ENCODE results near the gene PIGV.
"Not testable (repeated sequence)": the region's sequence is repeated elsewhere in the genome, so short reads cannot be mapped to it uniquely, and the experiment has no call there.

Gene PIGV

DNA sequence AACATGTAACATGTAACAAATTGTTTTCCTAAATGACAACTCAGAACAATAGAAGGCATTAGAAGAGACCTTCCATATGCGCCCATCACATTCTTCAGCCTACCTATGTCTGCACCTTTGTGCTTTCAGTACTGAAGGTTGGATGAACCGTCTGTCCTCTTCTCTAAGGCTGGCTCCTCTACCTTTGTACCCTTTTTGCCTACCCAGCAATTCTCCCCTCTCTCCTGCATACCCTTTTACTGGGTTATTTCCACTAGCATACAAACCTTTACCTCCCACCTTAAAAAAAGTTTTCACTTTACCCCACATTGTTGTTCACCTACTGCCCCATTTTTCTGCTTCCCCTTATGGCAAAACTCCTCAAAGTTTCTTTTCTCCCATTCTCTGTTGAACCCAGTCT lies 5.2 kb downstream of the PIGV start:
- no peak for DNase-seq (ENCODE audit: low read depth in 2 of 2)

DNA sequence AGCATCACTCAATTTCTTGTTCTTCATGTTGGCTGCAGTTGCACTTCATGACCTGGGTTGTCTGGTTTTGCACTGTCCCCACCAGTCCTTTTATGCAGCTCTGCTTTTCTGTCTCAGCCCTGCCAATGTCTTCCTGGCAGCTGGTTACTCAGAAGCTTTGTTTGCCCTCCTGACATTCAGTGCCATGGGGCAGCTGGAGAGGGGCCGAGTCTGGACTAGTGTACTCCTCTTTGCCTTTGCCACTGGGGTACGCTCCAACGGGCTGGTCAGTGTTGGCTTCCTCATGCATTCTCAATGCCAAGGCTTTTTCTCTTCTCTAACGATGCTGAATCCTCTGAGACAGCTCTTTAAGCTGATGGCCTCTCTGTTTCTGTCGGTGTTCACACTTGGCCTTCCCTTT lies 6.6 kb downstream of the PIGV start:
- DNase-seq (ENCODE audit: low read depth in 2 of 2), result no peak

DNA sequence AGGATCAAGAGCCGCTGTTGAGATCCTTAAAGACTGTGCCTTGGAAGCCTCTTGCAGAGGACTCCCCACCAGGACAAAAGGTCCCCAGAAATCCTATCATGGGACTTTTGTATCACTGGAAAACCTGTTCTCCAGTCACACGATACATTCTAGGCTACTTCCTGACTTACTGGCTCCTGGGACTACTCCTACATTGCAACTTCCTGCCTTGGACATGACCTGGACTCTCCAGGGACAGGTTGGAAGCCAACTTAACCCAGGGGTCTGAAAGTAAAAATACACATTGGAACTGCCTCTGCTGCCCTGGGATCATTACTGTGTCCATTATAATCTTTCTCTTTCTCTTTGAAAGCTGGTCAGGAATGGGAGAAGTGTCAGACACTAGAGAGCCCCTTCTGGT lies 9.9 kb downstream of the PIGV start:
- no peak for DNase-seq (ENCODE audit: low read depth in 2 of 2)

DNA sequence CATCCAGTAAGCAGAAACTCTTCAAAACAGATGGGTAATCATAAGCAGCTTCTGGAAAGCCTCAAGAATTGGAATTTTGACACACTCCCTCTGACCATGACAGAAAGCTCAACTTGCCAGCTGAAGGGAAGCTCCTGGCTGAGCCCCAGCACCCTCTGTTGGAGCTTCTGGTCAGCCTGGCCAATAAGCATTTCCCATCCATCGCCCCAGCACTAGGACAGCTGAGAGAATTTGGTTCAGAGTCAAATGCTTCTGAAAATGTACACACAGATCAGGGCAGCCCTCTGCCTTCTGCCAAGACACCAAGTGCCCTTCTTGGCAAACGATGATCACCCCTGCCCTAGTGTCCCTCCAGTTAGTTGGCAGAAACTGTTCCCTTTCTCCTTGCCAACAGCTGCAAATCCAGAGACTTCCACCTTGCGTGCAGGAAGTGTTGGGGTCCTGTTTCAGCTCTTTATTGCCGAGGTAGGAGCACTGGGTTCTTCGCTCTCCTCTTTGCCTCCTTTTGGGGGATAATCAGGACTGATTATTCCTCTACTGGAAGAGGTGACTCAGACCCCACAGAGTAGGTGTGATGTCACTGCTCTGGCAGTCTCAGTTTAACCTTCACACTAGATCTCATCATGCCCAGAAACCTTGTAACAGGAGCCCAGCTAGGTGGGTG lies 11.9 kb downstream of the PIGV start:
- peak in 1 of 2 donors; percentile 16 for DNase-seq (ENCODE audit: low read depth in 2 of 2)

DNA sequence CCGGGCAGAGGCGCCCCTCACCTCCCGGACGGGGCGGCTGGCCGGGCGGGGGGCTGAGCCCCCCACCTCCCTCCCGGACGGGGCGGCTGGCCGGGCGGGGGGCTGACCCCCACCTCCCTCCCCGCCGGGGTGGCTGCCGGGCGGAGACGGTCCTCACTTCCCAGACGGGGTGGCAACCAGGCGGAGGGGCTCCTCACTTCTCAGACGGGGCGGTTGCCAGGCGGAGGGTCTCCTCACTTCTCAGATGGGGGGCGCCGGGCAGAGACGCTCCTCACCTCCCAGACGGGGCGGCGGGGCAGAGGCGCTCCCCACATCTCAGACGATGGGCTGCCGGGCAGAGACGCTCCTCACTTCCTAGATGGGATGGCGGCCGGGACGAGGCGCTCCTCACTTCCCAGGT lies 16.2 kb downstream of the PIGV start:
- DNase-seq (ENCODE audit: low read depth in 2 of 2), result not testable (repeated sequence)

DNA sequence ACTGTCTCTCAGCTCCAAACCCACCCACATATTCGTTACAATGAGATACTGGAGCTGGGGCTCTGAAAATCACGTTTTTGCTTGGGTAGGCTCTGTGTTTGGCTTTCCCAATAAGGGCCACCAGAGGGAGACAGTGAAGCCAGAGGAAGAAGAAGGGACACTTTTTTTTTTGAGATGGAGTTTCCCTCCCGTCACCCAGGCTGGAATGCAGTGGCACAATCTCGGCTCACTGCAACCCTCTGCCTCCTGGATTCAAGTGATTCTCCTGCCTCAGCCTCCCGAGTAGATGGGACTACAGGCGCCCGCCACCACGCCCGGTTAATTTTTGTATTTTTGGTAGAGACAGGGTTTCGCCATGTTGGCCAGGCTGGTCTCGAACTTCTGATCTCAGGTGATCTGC lies 22.4 kb downstream of the PIGV start:
- peak in 1 of 2 donors; percentile 61 for DNase-seq (ENCODE audit: low read depth in 2 of 2)

DNA sequence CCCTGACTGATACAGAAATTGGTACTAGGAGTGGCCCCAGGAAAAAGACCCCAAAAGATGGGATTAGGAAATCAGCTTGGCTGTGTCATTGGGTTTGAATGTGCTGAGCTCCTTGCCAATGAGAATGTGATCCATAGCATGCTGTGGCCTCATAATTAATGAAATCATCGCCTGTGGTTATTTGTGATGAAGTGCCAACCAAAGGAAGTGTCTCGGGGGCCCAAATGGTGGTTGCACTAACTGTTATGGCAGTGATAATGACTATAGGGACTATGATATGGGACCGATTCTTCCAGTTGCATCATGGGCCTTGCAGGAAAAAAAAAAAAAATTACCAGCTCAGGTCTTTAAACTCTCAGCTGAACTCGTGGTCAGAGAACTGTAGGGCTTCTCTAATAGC lies 23.3 kb downstream of the PIGV start:
- DNase-seq (ENCODE audit: low read depth in 2 of 2), result no peak

DNA sequence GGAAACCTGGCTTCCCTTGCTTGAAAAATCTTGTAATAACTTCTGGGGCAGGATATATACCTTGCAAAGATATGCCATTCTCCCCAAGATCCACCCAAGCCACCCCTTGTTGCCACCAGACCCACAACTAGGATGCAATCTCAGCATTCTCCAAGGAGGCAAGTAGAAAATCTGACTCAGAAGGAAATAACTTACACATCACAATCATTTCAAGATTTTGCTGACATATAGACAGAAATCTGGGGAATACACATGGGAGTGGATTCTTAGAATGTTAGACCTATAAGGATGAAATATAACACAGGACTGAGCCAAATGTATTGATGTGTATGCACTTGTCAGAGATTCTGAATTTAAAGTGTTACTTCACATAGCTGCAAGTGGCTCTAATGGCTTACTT lies 24.0 kb downstream of the PIGV start:
- DNase-seq (ENCODE audit: low read depth in 2 of 2), result no peak

DNA sequence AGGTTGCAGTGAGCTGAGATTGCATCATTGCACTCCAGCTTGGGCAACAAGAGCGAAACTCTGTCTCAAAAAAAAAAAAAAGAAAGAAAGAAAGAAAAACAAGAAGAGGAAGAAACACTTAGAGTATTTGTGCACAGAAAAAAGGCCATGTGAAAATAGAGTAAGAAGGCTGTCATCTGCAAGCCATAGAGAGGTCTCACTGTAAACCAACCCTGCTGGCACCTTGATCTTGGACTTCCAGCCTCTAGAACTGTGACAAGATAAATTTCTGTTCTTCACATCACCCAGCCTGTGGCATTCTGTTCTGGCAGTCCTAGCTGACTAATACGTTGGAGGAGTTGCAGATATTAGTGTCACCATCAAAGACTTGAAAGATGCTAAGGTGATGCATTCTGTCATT lies 26.6 kb downstream of the PIGV start:
- no peak for DNase-seq (ENCODE audit: low read depth in 2 of 2)

DNA sequence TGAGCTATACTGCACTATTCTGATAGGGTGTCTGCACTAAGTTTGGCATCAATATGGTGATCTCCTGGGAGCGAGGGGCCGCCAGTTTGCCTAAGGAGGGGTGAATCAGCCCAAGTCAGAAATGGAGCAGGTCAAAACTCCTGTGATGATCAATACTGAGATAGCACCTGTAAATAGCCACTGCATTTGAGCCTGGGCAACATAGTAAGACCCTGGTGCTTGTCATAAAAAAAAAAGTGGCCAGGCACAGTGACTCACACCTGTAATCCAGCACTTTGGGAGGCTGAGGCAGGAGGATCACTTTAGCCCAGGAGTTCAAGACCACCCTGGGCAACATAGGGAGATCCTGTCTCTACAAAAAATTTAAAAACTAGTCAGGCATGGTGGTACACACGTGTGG lies 27.1 kb downstream of the PIGV start:
- no peak for DNase-seq (ENCODE audit: low read depth in 2 of 2)

DNA sequence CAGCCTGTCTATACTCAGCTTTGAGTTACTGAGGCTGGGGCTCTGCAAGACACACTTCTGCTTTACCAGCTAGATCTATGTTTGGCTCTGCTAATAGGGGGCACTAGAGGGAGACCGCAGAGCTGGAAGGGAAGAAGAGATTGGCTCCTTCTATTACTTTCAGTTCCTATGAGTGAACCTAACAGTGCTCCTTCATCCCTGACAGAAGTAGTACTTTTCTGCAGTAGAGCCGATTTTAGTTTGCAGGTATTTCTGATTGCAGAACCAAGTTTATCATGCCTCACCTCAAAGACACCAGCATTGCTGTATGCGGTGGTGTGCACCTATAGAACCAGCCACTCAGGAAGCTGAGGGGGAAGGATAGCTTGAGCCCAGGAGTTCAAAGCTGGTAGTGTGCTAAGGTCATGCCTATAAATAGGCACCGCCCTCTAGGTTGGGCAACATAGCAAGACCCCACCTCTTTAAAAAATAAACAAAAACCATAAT lies 33.1 kb downstream of the PIGV start:
- DNase-seq (ENCODE audit: low read depth in 2 of 2), result no peak

DNA sequence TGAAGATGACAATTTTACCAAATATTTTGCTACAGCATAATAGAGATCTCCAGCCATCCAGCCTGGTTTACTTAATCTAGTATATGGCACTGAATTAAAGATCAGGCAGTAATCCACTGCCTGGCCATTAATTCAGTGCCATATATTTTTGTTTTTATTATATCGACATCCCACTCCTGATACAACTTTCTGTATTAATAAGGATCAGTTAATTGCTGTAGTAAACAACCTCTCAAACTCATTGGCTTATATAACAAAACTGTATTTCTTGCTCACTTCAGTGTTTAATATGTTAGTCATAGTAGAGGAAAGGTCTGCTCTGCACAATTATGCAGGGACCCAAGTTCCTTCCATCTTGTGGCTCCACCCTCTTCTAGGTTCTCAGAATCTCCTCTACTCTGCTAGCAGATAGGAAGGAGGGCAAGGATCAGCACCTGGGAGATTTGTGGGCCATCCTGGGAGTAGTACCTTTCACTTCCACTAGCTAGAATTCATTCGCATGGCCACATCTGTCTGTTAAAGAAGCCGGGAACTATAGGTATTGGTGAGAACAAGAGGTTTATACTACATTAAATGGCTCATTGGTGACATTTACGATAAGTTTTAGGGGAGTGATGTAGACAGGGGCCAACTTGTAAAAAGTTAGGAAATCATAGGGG lies 35.1 kb downstream of the PIGV start:
- no peak for DNase-seq (ENCODE audit: low read depth in 2 of 2)

DNA sequence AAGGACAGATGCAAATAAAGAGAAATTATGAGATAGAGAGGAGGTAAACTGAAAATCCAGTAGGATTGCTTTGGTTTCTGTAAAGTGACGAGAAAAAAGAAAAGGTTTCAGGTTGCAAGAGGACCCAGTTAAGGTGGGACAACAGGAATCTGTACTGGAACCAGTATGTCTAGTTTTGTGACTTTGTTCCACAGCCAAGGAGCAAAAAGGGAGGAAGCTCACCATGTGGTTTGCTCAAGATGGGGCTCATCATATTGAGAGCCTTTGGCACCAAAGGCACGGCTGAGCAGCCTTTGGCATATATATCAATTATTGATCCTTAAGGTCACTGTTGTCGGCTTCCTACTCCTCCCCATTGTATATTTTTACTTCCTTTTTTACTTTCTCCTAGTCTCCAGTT lies 37.0 kb downstream of the PIGV start:
- DNase-seq (ENCODE audit: low read depth in 2 of 2), result no peak

DNA sequence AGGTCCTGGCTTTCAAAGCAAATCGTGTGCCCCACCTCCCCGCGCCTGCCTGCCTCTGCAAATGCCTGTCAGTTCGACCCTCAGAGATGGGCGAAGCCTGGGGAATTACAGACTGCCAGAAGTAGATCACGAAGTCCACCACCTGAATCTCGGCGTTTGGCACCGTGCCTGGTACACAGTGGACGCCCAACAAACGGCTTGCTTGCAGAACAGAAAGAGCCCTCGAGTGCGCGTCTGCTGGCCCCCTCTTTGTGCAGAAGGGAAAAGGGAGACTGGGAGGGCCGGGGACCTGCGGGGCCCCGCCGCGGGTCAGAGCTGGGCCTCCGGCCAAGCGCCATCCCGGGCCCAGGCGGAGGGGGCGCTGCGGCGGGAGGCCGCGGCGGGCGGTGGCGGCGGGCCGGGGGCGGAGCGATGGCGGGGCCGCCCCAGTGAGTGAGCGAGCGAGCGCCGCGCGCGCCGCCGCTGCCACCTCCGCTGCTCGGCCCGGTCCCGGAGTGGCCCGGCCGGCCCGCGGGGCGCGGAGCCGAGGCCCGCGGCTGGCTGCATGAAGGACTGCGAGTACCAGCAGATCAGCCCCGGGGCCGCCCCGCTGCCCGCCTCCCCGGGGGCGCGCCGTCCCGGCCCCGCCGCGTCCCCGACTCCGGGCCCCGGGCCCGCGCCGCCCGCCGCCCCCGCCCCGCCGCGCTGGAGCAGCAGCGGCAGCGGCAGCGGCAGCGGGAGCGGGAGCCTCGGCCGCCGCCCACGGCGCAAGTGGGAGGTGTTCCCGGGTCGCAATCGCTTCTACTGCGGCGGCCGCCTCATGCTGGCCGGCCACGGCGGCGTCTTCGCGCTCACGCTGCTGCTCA lies 38.7 kb downstream of the PIGV start, which contains the start of gene ZDHHC18:
ZDHHC18 (plus strand) TSS at position 428 of the 845 bp plus-strand sequence; CDS start at position 545, 117 bp downstream.
- DNase-seq (ENCODE audit: low read depth in 2 of 2), result peak in 1 of 2 donors; percentile 53

DNA sequence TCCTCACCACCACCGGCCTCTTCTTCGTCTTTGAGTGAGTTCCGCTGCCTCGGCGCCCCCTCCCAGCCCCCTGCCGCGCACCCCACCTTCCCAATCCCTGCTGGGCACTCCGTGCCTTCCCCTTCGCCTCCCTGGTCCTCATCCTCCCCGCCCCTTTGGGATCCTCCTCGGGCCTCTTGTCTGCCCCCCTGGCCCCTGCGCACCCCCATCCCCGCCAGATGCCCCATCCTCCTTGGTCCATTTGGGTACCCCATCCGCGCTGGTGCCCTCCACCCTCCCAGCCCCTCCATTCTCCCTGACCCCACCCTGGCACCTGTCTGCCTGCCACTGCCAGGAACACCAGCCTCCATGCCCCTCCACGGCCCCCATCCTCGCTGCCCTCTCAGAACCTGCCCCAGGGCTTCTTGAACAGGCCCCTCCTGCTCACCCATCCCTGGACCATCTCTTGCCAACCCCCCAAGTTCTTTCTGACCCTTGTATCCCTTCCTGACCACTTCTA lies 39.4 kb downstream of the PIGV start:
- no peak for DNase-seq (ENCODE audit: low read depth in 2 of 2)

DNA sequence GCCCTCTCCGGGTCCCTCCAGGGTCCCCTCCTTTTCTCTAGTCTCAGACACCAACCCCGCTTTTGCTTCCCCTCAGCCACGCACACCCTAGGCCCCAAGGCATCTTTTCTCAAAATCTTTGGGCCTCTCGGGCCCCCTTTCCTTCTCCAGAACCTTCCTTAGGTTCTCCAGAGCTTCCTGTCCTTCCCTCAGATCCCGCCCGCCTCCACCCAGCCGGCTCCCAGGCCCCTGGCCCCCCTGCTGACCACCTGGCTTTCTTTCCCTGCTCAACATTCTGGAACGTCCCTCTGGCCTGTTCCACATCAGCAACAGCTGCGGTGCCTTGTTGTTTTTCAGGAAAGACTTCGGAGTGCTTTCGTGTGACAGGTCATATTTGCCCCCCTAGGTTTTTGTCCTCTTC lies 39.9 kb downstream of the PIGV start:
- no peak for DNase-seq (ENCODE audit: low read depth in 2 of 2)

DNA sequence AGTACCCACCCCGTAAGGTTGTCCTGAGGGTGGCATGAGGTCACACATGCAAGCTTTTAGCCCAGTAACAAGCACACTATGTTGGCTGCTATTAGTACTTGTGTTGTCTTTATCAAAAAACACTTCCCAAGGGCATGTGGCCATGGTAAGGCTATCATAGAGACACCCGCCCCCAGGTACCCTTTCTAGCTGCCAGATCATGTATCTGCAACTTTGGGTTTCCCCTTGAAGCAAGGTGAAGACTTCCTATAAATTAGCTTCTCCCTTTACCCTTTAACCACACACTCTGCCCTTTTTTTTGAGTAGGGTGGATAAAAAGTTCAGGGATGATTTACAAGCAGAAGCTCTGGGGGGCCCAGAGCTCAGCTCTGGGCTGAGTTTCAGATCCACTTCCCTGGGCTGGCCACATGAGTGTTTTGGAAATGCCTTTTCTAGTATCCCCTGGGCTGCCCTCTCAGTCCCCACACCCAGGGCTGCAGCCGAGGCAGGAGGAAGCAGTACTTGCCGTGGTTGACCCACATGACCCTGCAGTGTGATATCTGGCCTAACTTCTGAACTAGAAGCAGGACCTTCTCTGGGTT lies 40.8 kb downstream of the PIGV start:
- DNase-seq (ENCODE audit: low read depth in 2 of 2), result no peak

DNA sequence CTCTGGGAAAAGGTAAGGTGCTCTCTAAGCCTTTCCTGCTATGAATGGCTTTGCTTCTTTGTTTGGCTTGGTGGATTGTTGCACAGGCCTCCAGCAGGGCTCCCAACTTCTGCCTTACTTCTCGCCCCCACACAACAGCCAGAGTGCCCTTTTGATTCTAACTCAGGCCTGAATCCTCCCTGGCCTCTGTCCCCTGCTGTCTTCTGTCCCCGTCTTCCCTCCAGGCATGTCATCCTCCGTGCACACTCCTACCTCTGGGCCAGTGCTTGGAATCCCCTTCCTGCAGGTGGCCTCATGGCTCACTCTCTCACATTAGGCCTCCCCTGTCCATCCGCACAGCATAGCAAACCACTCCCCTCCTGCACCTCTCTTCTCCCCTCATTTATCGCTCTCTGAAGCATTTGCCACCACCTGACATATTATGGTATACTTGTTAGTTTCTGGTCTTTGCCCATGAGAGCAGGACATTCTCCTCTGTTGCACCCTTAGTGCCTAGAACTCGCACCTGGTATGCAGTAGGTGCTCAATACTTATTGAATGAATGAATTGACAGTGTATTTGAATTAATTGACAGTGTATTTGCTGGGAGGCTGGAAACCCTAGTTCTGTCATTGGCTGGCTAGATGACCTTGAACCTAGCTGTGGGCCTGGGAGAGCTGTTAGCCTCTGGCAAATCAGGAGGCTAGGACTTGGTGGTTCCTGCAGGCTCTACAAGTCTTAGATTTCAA lies 41.6 kb downstream of the PIGV start:
- no peak for DNase-seq (ENCODE audit: low read depth in 2 of 2)

DNA sequence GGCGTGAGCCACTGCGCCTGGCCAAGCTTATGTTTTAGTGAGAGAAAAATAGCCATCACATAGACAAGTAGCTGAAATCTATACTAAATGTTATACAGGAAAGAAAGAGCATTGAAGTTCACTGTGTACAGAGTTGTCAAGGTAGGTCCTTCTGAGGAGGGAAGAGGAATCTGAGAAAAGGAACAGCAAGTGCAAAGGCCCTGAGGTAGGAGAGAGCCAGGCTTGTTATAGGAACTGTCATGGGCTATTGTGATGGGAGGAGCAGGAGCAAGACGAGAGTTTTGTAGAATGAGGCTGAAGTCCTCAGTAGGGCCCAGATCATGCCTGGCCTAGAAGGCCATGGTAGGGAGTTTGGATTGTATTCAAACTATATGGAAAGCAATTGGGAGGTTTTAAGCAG lies 43.3 kb downstream of the PIGV start:
- DNase-seq (ENCODE audit: low read depth in 2 of 2), result no peak

DNA sequence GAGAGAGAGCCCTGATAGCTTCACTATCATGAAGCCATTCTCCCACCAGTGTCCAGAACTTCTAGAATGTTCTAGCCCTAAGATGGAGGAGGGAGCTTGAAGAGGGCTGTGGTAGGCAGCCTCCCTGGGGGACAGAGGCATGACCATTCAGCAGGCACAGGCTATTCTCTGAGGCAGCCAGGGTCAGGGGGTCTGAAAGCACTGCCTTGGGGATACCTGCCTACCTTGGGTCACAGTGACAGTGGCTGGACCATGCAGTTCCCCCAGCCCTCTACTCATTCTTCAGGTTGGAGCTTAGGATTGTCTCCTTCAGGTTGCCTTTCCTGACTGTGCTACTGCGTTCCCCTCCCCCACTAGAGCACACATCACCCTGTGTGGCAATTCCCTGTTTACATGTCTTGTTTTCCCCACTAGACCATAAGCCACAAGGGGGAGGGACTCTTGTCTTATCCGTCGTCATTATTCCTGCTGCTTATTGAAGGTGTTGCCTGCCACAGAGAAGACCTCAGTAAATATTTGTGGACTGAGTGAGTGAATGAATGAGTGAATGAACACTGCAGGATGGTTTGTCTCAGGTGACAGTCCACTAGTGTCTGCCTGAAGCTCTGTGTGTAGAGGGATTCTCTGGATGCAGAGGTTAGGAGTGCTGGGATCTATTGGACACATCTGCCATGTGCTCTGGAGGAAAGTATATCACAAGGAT lies 43.9 kb downstream of the PIGV start:
- no peak for DNase-seq (ENCODE audit: low read depth in 2 of 2)
